ENCODE results near the gene PNPLA7. TPM values are rescaled to one million over a fixed set of nuclear protein-coding genes. Genes with fewer than 3 reads are reported as not detected.
"Not testable (repeated sequence)": the region's sequence is repeated elsewhere in the genome, so short reads cannot be mapped to it uniquely, and the experiment has no call there.

The PNPLA7 gene
- polyA plus RNA-seq, 3 donors, result 2.1 to 5.1 (median 2.4) TPM

DNA sequence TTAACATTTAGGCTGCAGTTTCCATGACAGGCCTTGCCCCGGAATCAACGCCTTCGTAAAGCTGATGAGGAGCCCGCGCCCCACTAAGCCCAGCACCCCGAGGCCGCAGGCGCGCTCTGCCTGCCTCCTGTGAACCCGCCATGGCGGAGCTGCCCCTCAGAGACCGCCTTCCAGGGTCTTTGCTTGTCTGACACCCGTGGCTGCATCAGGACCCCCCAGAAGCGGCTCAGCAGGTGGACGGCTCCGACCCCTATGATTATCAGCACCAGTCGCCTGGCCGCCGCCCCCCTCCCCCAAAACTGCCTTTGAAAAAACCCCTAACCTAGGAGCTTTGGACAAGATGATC lies 29.0 kb upstream of the PNPLA7 start:
- DNase-seq (ENCODE audit: extremely low read depth in 1 of 11, low read depth in 9 of 11, low spot score in 4 of 11), result no peak

DNA sequence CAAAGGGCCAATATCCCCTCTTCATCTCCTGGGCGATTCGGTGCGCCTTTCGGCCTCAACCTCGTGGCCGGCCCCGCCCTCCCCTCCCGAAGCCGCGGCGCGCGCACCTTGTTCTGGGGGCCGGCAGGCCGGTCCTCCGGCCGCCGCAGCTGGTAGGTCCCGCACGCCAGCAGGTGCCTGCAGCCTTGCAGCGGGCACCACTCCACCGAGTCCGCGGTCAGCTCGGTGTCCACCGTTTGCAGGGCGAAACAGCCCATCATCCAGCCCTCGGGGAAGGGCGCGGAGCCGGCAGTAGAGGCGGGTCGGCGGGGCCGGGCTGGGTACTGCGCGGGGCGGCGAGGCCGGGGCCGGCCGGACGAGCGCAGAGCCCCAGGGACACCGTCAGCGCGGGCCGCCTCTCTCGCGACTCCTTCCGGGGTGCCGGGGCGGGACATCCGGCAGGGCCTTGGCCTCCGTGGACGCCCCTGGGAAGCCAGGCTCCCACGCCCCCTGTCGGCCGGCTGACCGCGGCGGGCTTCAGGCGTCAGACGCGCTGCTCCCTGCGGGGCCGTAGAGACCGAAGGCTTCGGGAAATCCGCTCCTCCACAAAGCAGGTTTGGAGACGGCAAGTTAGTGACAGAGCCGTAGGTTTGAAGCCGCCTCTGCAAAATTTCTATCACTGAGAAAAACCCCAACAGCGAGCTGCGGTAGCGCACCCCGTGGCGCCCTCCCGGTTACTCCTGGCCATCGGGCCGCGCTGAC lies 28.5 kb upstream of the PNPLA7 start, which contains the start of gene DPH7:
Gene DPH7, minus strand, starts transcription at position 408 of the 741 bp plus-strand sequence. Its CDS starts 148 bp downstream, at position 260.
- DNase-seq (ENCODE audit: extremely low read depth in 1 of 11, low read depth in 9 of 11, low spot score in 4 of 11), result peak; percentile 70 to 94 (median 88)

DNA sequence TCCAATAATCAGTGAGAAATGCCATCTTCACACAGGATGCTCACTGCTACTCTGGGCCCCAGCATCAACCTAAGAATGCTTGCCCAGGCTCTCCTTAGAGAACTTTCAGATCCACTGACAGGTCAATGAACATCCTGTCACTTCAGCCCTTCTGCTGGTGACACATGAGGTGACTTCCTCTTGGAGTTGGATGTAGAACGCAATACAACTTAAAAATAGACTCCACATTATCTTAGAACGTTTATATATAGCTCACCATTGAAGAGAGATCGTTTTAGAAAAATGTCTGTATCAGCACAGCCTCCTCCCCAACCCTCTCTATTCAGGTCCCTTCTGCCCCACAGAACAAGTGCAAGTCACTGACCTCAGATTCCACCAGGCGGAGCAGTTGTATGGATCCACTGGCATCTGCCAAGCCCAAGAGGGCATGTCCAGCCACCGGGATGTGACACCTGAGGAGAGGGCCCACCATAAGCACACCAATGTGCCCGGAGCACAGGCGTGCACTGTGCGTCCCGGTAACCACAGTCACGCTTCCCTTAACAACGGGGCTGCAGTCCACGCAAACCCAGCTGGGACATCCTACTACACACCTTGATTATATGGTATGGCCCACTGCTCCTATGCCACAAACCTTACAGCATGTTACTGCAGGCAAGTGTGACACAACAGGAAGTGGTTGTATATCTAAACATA lies 25.7 kb upstream of the PNPLA7 start:
- DNase-seq (ENCODE audit: extremely low read depth in 1 of 11, low read depth in 9 of 11, low spot score in 4 of 11), result no peak

DNA sequence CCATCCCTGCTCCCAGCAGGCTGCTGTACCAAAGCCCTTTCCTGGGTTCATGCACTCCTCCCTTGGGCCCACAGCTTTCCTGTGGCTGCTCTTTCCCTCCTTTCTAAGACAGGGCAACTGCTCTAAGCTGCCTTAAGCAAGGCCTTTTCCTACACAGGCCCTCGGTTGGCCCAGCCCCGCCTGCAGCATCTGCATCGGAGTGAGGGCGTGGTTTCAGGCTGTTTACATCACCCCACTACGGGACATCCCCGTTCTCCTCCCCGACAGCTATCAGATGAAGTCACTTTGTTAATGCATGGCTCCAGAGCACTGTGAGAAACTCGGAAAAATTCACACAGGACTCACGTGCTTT lies 25.1 kb upstream of the PNPLA7 start:
- no peak for DNase-seq (ENCODE audit: extremely low read depth in 1 of 11, low read depth in 9 of 11, low spot score in 4 of 11)

DNA sequence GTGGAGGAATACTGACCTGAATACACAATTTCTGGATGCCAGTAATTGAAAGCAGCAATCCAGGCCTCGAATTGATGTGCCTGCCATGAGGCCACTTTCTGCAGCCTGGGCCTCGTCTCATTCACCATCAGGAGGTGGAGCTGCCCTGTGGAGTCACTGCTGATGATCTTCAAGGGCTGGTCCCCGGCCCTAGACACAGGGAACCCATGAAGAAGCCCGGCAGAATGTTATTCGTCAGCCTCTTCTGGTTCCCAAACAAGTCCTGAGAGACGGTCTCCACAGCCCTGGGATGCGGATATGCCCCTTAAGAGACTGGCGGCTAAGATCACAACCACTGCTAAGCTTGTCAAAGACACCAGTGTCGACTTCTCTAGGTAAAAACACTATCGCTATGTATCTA lies 24.0 kb upstream of the PNPLA7 start:
- DNase-seq (ENCODE audit: extremely low read depth in 1 of 11, low read depth in 9 of 11, low spot score in 4 of 11), result no peak

DNA sequence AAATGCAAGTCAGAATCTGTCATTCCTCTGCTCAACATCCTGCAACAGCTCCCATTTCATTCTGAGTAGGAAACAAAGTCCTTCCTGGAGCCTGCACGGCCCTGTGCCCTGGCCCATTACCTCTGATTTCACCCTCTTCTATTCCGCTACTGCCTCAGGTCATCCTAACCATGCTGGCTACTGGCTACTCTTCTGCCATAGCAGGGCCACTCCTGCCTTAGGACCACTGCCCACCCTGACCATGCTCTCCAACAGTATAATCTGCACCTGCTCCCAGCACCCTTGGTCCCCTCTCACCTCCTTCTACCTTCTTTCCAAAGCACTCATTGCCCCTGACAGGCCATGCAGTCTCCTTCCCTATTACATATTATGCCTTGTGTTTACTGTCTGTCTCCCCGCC lies 20.4 kb upstream of the PNPLA7 start:
- DNase-seq (ENCODE audit: extremely low read depth in 1 of 11, low read depth in 9 of 11, low spot score in 4 of 11), result no peak

DNA sequence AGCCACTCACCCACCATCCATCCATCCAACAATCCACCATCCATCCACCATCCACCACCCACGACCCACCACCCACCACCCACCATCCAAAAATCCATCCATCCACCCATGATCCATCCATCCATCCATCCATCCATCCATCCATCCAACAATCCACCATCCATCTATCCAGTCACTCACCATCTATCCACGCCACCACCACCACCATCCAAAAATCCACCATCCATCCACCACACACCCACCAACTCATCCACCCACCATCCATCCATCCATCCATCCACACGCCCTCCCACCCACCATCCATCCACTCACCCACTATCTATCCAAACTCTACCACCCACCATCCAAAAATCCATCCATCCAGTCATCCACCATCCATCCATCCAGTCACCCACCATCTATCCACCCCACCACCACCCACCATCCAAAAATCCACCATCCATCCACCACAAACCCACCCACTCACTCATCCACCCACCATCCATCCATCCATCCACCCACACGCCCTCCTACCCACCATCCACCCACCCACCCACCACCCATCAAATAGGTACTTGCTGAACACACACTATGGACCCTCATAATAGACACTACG lies 19.5 kb upstream of the PNPLA7 start:
- no peak for DNase-seq (ENCODE audit: extremely low read depth in 1 of 11, low read depth in 9 of 11, low spot score in 4 of 11)

DNA sequence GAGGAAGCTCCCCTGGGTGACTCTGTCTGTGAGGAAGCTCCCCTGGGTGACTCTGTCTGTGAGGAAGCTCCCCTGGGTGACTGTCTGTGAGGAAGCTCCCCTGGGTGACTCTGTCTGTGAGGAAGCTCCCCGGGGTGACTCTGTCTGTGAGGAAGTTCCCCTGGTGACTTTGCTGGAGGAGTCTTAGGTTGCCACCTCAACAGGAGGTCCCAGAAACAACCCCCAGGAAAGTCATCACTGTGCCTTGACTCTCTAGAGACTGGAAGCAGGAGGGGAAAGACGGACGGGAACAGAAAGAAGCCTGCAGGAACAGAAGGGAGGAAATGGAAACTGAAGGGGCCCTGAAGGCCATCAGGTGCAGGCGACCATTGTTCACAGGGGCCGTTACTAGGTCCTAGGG lies 18.2 kb upstream of the PNPLA7 start:
- DNase-seq (ENCODE audit: extremely low read depth in 1 of 11, low read depth in 9 of 11, low spot score in 4 of 11), result not testable (repeated sequence)

DNA sequence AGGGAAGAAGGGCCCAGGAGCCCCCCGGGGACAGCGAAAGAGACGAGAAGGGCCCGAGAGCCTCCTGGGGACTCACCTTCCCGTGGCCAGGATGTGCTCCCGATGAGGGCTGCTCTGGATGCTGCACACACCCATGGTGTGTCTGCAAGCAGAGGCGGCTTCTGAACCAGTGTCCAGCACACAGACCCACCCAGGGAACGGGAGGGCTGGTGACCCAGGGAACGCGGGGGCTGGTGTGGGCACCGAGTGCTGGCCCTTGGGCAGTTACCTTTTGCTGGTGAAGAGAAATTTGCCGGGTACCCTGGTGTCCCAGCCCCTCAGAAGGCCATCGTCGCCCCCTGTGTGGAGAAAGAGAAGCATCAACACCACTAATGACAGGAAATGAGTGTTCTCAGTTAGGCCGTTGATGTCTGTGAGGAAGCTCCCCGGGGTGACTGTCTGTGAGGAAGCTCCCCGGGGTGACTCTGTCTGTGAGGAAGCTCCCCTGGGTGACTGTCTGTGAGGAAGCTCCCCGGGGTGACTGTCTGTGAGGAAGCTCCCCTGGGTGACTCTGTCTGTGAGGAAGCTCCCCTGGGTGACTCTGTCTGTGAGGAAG lies 14.7 kb upstream of the PNPLA7 start:
- no peak for DNase-seq (ENCODE audit: extremely low read depth in 1 of 11, low read depth in 9 of 11, low spot score in 4 of 11)

DNA sequence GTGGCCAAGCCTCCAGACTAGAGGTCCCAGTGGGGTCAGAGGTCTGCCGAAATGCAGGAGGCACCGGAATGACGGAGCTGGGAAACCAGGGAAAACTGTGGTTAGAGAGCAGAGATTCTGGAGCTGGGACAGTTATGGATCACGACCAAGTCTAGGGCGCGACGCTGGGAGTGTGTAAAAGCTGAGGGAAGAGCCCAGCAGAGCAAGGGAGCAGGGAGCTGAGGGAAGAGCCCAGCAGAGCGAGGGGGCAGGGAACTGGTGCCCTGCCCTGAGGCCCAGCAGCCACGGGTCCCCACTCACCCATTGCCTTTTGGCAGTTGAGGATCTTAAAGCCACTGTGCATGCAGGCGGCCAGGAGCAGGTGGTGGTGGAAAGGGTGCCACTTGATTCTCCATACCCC lies 13.9 kb upstream of the PNPLA7 start:
- no peak for DNase-seq (ENCODE audit: extremely low read depth in 1 of 11, low read depth in 9 of 11, low spot score in 4 of 11)

DNA sequence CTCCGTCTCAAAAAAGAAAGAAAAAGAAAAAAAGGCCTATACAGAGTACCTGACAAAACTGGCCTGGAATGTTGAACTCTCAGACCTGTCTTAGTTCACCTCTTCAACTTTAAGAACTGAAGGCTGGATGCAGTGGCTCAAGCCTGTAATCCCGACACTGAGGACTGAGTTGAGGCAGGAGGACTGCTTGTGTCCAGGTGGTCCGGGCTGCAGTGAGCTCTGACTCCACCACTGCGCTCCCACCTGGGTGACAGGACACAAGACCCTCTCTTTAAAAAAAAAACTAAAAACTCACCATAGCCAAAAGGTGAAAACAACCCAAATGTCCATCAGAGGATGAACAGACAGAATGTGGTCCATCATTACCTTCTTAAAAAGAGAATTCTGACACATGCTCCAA lies 7.9 kb upstream of the PNPLA7 start:
- no peak for DNase-seq (ENCODE audit: extremely low read depth in 1 of 11, low read depth in 9 of 11, low spot score in 4 of 11)

DNA sequence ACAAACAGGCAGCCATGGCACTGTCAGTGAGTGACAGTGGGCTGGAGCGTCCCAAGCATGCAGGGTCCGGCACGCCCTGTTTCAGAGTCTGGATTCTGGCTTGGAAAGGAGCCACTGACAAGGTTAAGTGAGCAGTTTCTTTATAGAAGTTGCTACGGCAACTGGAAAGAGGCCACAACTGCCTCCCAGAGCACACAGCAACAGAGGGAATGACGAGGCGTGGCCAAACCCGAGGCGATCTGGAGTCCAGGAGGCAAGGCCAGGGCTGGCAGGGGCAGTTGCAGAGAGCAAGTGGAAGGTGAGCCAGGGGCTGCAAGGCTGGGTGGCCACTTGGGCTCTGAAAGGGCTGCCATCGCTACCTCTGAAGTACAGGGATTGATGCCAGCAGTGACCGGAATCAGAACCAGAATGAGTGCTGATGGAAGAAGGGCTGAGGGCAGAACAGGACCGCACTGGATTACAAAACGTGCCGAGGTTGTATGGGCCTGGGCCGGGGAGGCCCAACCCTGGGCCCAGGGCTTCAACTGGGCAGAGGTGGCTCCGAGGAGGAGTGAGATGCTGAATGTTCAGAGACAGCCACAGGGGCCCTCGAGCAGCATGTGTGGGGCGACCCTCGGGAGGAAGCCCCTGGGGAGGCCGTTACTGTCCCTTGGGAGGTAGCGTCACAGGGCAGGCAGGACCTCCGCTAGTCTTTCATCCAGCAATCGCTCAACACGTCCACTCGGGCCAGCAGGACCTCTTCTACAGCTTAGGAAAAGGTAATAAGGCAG lies 6.1 kb upstream of the PNPLA7 start:
- no peak for DNase-seq (ENCODE audit: extremely low read depth in 1 of 11, low read depth in 9 of 11, low spot score in 4 of 11)

DNA sequence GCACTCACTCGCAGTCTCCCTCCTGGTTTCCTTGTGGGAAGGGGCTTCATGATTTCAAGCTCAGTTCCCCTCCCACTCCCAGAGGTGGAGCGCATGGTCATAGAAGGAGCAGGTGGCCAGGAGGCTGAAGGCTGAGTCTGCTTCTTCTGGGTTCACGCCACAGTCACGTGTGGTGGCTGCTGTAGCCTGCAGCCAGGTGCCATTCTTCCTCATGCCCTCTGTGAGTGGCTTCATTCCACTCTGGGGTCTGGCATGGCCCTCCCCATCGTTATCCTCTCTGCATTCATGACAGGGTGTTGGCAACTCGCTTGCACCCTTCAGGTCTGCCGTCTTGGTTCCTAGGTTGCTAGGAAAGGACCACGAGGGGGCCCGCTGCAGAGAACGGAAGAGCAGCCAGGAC lies 5.0 kb upstream of the PNPLA7 start:
- no peak for DNase-seq (ENCODE audit: extremely low read depth in 1 of 11, low read depth in 9 of 11, low spot score in 4 of 11)

DNA sequence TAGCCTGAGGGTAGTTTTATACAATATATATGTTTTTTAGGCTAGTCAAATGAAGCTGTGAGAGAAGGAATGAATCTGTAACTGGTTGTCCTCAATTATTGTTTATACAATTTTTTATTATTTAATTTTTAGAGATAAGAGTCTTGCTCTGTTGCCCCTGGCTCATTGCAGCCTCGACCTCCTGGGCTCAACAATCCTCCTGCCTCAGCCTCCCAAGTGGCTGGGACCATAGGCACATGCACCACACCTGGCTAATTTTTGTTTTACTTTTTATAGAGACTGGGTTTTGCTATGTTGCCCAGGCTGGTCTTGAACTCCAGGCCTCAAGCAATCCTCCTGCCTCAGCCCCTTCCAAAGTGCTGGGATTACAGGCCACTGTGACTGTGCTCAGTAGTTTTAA lies 4.1 kb upstream of the PNPLA7 start:
- no peak for DNase-seq (ENCODE audit: extremely low read depth in 1 of 11, low read depth in 9 of 11, low spot score in 4 of 11)

DNA sequence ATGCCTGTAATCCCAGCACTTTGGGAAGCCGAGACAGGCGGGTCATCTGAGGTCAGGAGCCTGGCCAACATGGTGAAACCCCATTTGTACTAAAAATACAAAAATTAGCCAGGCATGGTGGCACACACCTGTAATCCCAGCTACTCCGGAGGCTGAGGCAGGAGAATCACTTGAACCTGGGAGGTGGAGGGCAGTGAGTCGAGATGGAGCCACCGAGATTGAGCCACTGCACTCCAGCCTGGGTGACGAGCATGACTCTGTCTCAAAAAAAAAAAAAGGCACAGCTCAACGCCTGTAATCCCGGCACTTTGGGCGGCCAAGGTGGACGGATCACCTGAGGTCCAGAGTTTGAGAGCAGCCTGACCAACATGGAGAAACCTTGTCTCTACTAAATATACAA lies 3.5 kb upstream of the PNPLA7 start:
- not testable (repeated sequence) for DNase-seq (ENCODE audit: extremely low read depth in 1 of 11, low read depth in 9 of 11, low spot score in 4 of 11)

DNA sequence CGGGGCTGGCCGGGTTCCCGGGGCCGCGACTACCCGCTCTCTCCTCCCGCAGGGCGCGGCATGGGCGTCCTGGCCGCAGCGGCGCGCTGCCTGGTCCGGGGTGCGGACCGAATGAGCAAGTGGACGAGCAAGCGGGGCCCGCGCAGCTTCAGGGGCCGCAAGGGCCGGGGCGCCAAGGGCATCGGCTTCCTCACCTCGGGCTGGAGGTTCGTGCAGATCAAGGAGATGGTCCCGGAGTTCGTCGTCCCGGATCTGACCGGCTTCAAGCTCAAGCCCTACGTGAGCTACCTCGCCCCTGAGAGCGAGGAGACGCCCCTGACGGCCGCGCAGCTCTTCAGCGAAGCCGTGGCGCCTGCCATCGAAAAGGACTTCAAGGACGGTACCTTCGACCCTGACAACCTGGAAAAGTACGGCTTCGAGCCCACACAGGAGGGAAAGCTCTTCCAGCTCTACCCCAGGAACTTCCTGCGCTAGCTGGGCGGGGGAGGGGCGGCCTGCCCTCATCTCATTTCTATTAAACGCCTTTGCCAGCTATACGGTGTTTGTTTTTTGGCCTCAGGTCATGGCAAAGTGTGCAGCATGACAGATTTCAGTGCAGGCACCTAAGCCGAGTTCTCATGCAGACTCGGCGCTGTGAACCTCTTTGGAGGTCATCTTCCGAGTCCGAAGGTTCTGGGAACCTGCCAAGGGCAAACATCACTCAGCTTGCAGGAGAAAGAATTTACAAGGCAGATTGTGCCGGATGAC lies 2.0 kb upstream of the PNPLA7 start:
- DNase-seq (ENCODE audit: extremely low read depth in 1 of 11, low read depth in 9 of 11, low spot score in 4 of 11), result no peak

DNA sequence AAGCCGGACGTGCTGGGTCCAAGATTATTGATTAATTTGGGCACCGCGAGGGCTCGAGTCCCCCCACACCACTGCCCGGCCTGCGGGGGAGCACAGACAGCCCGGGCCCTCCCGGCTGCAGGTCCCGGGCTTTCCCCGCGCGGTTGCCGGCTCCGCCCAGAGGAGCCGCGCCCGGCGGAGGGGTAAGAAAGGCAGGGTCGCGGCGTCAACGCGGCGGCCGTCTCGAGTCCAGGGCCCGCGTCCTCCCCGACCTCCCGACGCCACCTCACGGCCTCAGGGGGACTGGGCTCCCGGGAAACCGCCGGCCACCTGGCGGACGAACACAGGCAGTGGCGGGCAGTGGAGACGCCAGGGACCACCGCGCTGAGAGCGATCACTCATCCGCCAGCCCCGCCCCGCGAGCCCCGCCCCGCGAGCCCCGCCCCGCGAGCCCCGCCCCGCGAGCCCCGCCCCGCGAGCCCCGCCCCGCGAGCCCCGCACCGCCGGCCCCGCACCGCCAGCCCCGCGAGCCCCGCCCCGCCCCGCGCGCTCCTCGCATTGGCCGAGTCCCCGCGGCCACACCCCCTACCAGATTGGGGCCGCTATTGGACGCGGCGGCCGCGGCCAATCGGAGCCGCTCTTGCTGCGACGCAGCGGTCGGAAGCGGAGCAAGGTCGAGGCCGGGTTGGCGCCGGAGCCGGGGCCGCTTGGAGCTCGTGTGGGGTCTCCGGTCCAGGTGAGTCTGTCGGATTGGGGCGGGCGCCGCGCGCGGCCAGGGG lies 1.2 kb upstream of the PNPLA7 start, which contains the start of gene MRPL41:
Gene MRPL41, plus strand, starts transcription at position 616 of the 758 bp plus-strand sequence. CDS start 203 bp downstream, outside the sequence.
- peak in 9 of 11 donors; percentile 62 to 90 (median 80) for DNase-seq (ENCODE audit: extremely low read depth in 1 of 11, low read depth in 9 of 11, low spot score in 4 of 11)

DNA sequence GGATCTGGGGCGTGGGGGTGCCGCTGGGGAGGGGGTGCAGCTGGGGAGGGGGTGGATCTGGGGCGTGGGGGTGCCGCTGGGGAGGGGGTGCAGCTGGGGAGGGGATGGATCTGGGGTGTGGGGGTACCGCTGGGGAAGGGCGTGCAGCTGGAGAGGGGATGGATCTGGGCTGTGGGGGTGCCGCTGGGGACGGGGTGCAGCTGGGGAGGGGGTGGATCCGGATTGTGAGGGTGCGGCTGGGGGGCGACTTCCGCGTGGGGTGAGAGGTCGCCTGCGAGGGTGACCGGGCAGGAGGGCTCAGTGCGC lies 709 bp upstream of the PNPLA7 start:
- DNase-seq (ENCODE audit: extremely low read depth in 1 of 11, low read depth in 9 of 11, low spot score in 4 of 11), result not testable (repeated sequence)
